GM19099 (cell line): ENCODE measurements around the gene CHAF1A.
A peak's percentile ranks its signal among the peaks of the same experiment; 100 is the strongest.

Source experiments
- POLR2A ChIP-seq: IDR thresholded peaks from 3 replicates; pipeline ENCODE4 v1.6.1; 2011; ENCODE audit warnings: low read depth; ENCODE audit not compliant: insufficient read length; ENCODE audit errors: extremely low read depth

CHAF1A gene

GRCh38 chr19:4402171-4403004 is at the start of gene CHAF1A:
CHAF1A (plus strand) TSS chr19:4402640; CDS start chr19:4402763, 123 bp downstream.
- TF ChIP-seq POLR2A = peak; percentile 68

- no peak for TF ChIP-seq POLR2A
Observed at GRCh38 chr19:4352701-4353121, 49.7 kb upstream of the CHAF1A start.

- no peak for TF ChIP-seq POLR2A
Observed at GRCh38 chr19:4354282-4354681, 48.2 kb upstream of the CHAF1A start.

GRCh38 chr19:4354897-4355296 is 47.5 kb upstream of the CHAF1A start:
- no peak for TF ChIP-seq POLR2A

GRCh38 chr19:4357095-4357797 is 45.2 kb upstream of the CHAF1A start:
- TF ChIP-seq POLR2A = no peak

- TF ChIP-seq POLR2A = no peak
Observed at GRCh38 chr19:4357921-4358326, 44.5 kb upstream of the CHAF1A start.

- TF ChIP-seq POLR2A = peak; percentile 14
Observed at GRCh38 chr19:4358709-4359626, 43.5 kb upstream of the CHAF1A start.

- no peak for TF ChIP-seq POLR2A
Observed at GRCh38 chr19:4359627-4360000, 42.8 kb upstream of the CHAF1A start.

- TF ChIP-seq POLR2A = no peak
Observed at GRCh38 chr19:4360081-4360569, 42.3 kb upstream of the CHAF1A start.

- TF ChIP-seq POLR2A = peak; percentile 6
Observed at GRCh38 chr19:4360641-4361151, 41.7 kb upstream of the CHAF1A start.

- peak; percentile 2 for TF ChIP-seq POLR2A
Observed at GRCh38 chr19:4361152-4362046, 41.0 kb upstream of the CHAF1A start.

- TF ChIP-seq POLR2A = no peak
Observed at GRCh38 chr19:4362101-4362828, 40.2 kb upstream of the CHAF1A start.
